NCI-H226 (cell line): ENCODE data around the gene RIC8A.
"Not testable (repeated sequence)": the region's sequence is repeated elsewhere in the genome, so short reads cannot be mapped to it uniquely, and the experiment has no call there.

Experiments
- DNase-seq: peaks from one replicate; pipeline ENCODE4 v3.0.0-alpha.2; 2015

Gene RIC8A

GRCh38 chr11:220641-221215, 13.2 kb downstream of the RIC8A start:
- peak; percentile 71 for DNase-seq

GRCh38 chr11:221539-221938, 14.0 kb downstream of the RIC8A start:
- DNase-seq: no peak

GRCh38 chr11:221998-222789, 14.7 kb downstream of the RIC8A start:
- DNase-seq: no peak

- DNase-seq: no peak
Measured at GRCh38 chr11:223026-223789, 15.7 kb downstream of the RIC8A start.

- DNase-seq: no peak
Measured at GRCh38 chr11:223884-224283, 16.4 kb downstream of the RIC8A start.

- no peak for DNase-seq
Measured at GRCh38 chr11:224424-224823, 16.9 kb downstream of the RIC8A start.

- DNase-seq: no peak
Measured at GRCh38 chr11:225734-226453, 18.4 kb downstream of the RIC8A start.

GRCh38 chr11:227824-228379, 20.4 kb downstream of the RIC8A start:
- DNase-seq: no peak

- DNase-seq: no peak
Measured at GRCh38 chr11:230431-230830, 22.9 kb downstream of the RIC8A start.

GRCh38 chr11:232783-233565, 25.5 kb downstream of the RIC8A start:
- DNase-seq: no peak

- DNase-seq: no peak
Measured at GRCh38 chr11:235180-235579, 27.7 kb downstream of the RIC8A start.

GRCh38 chr11:235609-235996, 28.1 kb downstream of the RIC8A start:
- DNase-seq: no peak

GRCh38 chr11:235997-236773, 28.7 kb downstream of the RIC8A start, which contains the start of gene SIRT3:
SIRT3 (minus strand) TSS chr11:236342; CDS start chr11:236328, 14 bp downstream.
- DNase-seq: peak; percentile 66

GRCh38 chr11:236774-237767, 29.6 kb downstream of the RIC8A start, which contains the start of gene PSMD13:
PSMD13 (plus strand) TSS chr11:236976; CDS start chr11:237050, 74 bp downstream.
- peak; percentile 82 for DNase-seq

- not testable (repeated sequence) for DNase-seq
Measured at GRCh38 chr11:238346-238745, 30.8 kb downstream of the RIC8A start.

GRCh38 chr11:240315-240714, 32.8 kb downstream of the RIC8A start:
- no peak for DNase-seq

GRCh38 chr11:241634-242033, 34.1 kb downstream of the RIC8A start:
- DNase-seq: no peak

GRCh38 chr11:244376-244775, 36.9 kb downstream of the RIC8A start:
- DNase-seq: no peak

GRCh38 chr11:249062-249461, 41.6 kb downstream of the RIC8A start:
- DNase-seq: no peak

- no peak for DNase-seq
Measured at GRCh38 chr11:250274-250673, 42.8 kb downstream of the RIC8A start.
